Measurements from ENCODE around the gene SORCS3. TPM values are rescaled to one million over a fixed set of nuclear protein-coding genes. Genes with fewer than 3 reads are reported as not detected.

SORCS3 gene
- total and polyA plus RNA-seq, 4 donors, result 0.93 TPM; not detected in 3

GRCh38 chr10:104824380-104825006, 183.4 kb downstream of the SORCS3 start:
- peak; percentile 35 for DNase-seq (ENCODE audit: low spot score)
- Histone ChIP-seq H3K36me3 (ENCODE audit: control insufficient read depth in 4 of 4, insufficient read depth in 3 of 4, low read depth in 1 of 4, low read length in 3 of 4) (no peaks in the 10 kb centered on the region), H3K9ac (ENCODE audit: low read depth in 1 of 2, low read length in 2 of 2) (no peak overlapping the region), H3K27me3 (ENCODE audit: control insufficient read depth in 4 of 4, insufficient read depth in 4 of 4, low read length in 3 of 4) (no peaks in the 10 kb centered on the region), H3K9me3 (ENCODE audit: control insufficient read depth in 4 of 4, low read length in 3 of 4) (peaks cover 0 to 5% (median 2%) of the 10 kb centered on the region in 4 donors), H3K27ac (ENCODE audit: low read depth in 1 of 2, low read length in 2 of 2) (no peak overlapping the region), H3K4me1 (ENCODE audit: control insufficient read depth in 4 of 4, insufficient read depth in 4 of 4, low read length in 3 of 4) (no peaks in the 10 kb centered on the region), H3K4me3 (ENCODE audit: low read depth in 1 of 3, low read length in 3 of 3) (no peak overlapping the region)
- no peak for TF ChIP-seq HNF4A (conservative IDR thresholded peaks at IDR 0.05)
- peak; percentile 99 for TF ChIP-seq REST (IDR thresholded peaks at IDR 0.05)
- 39% methylated on average over 6 of the region's 6 CpGs for WGBS

GRCh38 chr10:104831272-104831671, 190.2 kb downstream of the SORCS3 start:
- Histone ChIP-seq H3K9me3 (ENCODE audit: control insufficient read depth in 4 of 4, low read length in 3 of 4) (peaks cover 0 to 4% (median 2%) of the 10 kb centered on the region in 4 donors), H3K27me3 (ENCODE audit: control insufficient read depth in 4 of 4, insufficient read depth in 4 of 4, low read length in 3 of 4) (peaks cover 0 to 4% (median 2%) of the 10 kb centered on the region in 4 donors), H3K27ac (ENCODE audit: low read depth in 1 of 2, low read length in 2 of 2) (no peak overlapping the region), H3K4me1 (ENCODE audit: control insufficient read depth in 4 of 4, insufficient read depth in 4 of 4, low read length in 3 of 4) (no peaks in the 10 kb centered on the region), H3K9ac (ENCODE audit: low read depth in 1 of 2, low read length in 2 of 2) (no peak overlapping the region), H3K36me3 (ENCODE audit: control insufficient read depth in 4 of 4, insufficient read depth in 3 of 4, low read depth in 1 of 4, low read length in 3 of 4) (no peaks in the 10 kb centered on the region), H3K4me3 (ENCODE audit: low read depth in 1 of 3, low read length in 3 of 3) (no peak overlapping the region)
- 66% methylated on average over 5 of the region's 5 CpGs for WGBS
- no peak for TF ChIP-seq FOXA1 (IDR thresholded peaks at IDR 0.05)
- DNase-seq (ENCODE audit: low spot score), result no peak

DNA sequence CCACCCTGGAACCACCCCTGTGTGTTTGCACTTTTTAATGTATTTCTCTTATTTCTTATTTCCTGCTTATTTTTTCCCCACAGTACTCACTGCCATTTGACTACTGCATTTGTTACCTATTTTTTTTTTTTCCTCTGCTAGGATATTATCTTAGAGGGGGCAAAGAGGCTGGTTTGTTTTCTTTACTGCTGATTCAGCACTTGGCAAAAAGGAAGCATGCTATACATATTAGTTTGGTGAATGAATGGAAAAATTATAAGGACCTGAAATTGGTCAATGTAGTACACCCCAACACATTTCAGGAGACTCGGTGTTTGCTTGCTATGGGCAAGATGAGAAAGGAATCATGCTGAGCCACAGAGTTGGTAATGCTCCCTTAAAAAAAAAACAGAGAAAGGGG, 193.5 kb downstream of the SORCS3 start:
- H3K4me3 ChIP-seq (ENCODE audit: low read depth in 1 of 3, low read length in 3 of 3), result no peak overlapping the region
- 65% methylated on average over 1 of the region's 1 CpG for WGBS
- no peak overlapping the region for H3K9ac ChIP-seq (ENCODE audit: low read depth in 1 of 2, low read length in 2 of 2)
- H3K4me1 ChIP-seq (ENCODE audit: control insufficient read depth in 4 of 4, insufficient read depth in 4 of 4, low read length in 3 of 4), result no peaks in the 10 kb centered on the region
- H3K27ac ChIP-seq (ENCODE audit: low read depth in 1 of 2, low read length in 2 of 2), result no peak overlapping the region
- H3K36me3 ChIP-seq (ENCODE audit: control insufficient read depth in 4 of 4, insufficient read depth in 3 of 4, low read depth in 1 of 4, low read length in 3 of 4), result no peaks in the 10 kb centered on the region
- H3K27me3 ChIP-seq (ENCODE audit: control insufficient read depth in 4 of 4, insufficient read depth in 4 of 4, low read length in 3 of 4), result peaks cover 0 to 12% (median 2%) of the 10 kb centered on the region in 4 donors
- DNase-seq (ENCODE audit: low spot score), result no peak
- TF ChIP-seq TAF1 (conservative IDR thresholded peaks at IDR 0.05), result no peak
- TF ChIP-seq, protein P1, sequence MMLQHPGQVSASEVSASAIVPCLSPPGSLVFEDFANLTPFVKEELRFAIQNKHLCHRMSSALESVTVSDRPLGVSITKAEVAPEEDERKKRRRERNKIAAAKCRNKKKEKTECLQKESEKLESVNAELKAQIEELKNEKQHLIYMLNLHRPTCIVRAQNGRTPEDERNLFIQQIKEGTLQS (IDR thresholded peaks at IDR 0.05), result no peak
- no peak for TF ChIP-seq RAD21 (IDR thresholded peaks at IDR 0.05)
- TF ChIP-seq FOXA1 (IDR thresholded peaks at IDR 0.05), result no peak
- TF ChIP-seq CTCF (IDR thresholded peaks at IDR 0.05; ENCODE audit: low read depth, low read length, missing input control), result no peak
- TF ChIP-seq RXRA (IDR thresholded peaks at IDR 0.05), result no peak
- no peak for TF ChIP-seq JUND (IDR thresholded peaks at IDR 0.05)
- TF ChIP-seq ZBTB33 (IDR thresholded peaks at IDR 0.05), result no peak
- no peak for TF ChIP-seq REST (IDR thresholded peaks at IDR 0.05)
- TF ChIP-seq HNF4G (IDR thresholded peaks at IDR 0.05), result no peak
- TF ChIP-seq GABPA (IDR thresholded peaks at IDR 0.05 in 1 of 2, conservative IDR thresholded peaks at IDR 0.05 in 1 of 2), result no peak
- no peak for TF ChIP-seq FOXA2 (IDR thresholded peaks at IDR 0.05)
- no peaks in the 10 kb centered on the region for H3K9me3 ChIP-seq (ENCODE audit: control insufficient read depth in 4 of 4, low read length in 3 of 4)
